HG03442 (cell line): ENCODE data around the gene RGS19.

Experiments
- ATAC-seq: cut with Tn5 transposase; IDR thresholded peaks from one replicate; pipeline ENCODE4 v1.9.1; 2021; ENCODE audit warnings: mild to moderate bottlenecking, moderate library complexity; ENCODE audit not compliant: unreplicated experiment

The RGS19 gene

GRCh38 chr20:64065062-64065973 is 14.0 kb downstream of the RGS19 start:
- ATAC-seq, result no peak

- ATAC-seq, result no peak
Measured at GRCh38 chr20:64064145-64064698, 15.1 kb downstream of the RGS19 start.

GRCh38 chr20:64063389-64064144 is 15.8 kb downstream of the RGS19 start:
- no peak for ATAC-seq

GRCh38 chr20:64062596-64063388 is 16.5 kb downstream of the RGS19 start, which contains the start of gene TCEA2:
TCEA2 (plus strand) TSS chr20:64063198; CDS start chr20:64063313, 115 bp downstream.
- ATAC-seq, result peak; percentile 71

DNA sequence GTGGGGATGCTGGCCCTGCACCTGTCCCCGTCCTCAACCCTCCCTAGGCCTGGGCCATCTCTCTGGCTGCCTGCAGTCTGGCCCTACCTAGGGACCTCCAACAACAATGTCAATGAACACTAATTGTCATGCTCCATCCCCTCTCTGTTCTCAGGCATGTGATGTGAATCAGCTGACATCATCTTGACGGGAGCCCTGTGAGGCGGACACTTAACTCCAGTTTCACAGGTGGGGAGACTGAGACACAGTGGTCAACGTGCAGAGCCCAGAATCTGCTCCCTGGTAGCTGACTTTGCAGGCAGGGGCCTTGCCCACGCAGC is 17.1 kb downstream of the RGS19 start:
- ATAC-seq, result no peak

DNA sequence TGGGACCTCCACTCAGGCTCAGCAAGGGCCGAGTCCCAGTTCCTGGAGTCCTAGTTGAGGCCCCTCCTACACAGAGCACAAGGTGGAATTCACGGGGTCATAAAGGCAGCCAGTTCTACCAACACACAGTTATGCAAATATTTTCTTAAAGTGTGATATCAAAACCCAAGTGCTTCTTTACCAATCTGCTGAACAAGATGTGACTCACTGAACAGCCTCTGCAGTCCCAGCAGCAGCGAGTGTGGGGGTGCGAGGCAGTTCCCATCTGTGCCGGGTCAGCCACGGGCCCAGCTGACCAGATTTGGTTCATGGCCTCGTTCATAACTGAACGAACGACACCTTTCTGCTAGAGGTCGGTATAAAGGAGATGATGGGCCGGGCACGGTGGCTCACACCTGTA is 20.8 kb downstream of the RGS19 start:
- ATAC-seq, result no peak

DNA sequence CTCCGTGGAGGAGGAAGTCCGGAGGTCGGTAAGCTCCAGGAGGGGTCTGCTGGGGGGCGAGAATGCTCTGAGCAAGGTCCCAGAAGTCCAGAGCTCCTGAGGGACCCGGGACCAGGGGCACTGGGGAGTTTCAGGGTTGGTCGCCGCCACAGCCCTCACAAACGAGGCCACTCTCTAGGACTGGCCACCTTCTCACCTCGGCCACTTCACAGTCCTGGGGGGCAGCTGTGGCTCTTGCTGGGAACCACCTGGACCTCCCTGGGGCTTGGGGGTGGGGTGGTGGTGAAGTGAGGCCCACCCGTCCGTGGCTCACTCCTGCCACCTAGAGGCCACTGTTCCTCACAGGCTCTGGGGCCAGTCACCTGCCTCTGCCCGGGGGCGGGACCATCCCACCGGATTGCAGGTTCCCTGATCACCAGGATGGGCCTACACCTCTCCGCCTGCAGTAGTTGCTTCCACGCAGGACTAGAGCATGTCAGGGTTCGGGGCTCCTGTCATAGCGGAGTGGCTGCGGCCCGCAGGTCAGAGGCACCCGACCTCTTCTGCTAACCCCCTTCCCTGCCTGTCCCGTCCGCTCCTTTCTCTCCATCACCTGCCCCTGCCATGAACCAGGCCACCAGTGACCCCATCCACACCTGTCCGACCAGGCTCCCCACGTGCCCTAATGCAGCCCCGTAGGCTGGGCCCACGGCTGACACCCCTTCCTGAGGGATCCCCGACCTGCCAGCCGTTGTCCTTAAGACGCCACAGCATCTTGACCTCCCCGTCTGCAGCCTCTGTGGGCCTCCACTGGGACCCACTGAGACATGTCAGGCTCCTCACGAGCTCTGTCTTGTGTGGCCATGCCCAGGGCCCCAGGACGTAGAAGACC is 21.5 kb downstream of the RGS19 start:
- peak; percentile 38 for ATAC-seq

DNA sequence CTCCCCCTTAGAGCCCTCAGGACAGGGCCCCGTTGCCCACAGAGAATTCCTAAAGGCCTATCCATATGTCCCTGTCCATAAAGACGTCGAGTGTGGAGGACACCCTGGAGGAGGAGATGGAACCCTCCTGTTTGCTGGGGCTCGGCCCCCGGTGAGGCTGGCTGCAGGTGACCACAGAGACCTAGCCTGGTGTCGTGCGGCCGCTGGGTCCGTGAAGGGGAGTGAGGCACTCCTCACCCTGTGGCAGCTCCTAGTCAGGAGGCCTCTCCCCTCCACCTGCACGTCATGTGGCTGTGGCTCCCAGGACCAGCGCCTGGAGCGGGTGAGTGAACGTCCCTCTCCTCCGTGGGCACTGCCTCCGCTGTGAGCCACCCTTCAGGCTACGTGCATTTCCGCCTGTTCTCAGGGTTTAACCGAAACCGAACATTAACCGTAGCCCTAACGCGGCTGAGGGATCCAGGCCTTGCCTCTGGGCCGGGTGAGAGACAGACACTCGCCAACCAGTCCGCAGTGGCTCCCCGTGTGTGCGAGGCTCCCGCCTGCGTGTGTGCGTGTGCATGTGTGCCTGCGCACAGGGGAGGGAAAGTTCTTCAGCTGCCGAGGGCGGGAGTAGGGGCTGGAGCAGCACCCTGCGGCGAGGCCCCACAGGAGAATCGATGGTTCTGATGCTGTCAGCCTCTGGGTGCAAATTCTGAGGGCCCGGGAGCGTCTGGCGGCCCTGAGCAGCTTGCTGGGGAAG is 22.3 kb downstream of the RGS19 start:
- peak; percentile 11 for ATAC-seq

- no peak for ATAC-seq
Measured at GRCh38 chr20:64056639-64056888, 22.8 kb downstream of the RGS19 start.

DNA sequence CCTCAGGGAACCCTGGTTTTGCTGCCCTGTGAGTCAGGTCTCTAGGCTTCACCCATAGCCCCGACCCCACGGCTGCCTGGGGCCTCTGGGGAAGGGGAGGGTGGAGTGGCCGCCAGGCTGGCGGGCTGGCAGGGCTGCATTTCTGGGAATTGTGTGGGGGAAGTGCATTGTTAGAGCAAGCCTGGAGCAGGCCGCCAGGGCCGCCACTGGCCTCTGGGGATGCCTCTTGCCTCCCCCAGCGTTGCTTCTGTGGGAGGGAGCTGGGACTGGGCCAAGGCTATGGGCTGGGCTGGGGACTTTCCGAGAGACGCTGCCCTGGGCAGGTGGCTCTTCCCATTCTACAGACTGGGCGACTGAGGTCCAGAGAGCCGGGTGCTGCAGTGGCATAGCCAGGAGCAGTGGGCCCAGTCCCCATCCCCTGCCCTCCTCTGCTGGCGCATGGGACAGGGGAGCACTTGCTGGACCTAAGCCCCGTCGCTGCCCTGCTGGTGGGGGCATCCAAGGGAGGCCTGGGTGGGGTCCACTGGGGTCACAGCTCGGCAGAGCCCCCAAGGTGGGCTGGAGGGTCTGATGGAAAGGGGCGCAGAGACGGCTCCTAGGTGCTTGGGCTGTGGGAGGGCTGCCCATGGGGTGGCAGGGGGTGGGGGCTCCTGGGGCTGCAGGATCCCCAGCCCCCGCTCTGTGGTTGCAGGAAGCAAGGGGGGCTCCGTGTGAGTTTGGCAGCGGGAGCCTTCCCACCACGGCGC is 23.3 kb downstream of the RGS19 start:
- no peak for ATAC-seq

DNA sequence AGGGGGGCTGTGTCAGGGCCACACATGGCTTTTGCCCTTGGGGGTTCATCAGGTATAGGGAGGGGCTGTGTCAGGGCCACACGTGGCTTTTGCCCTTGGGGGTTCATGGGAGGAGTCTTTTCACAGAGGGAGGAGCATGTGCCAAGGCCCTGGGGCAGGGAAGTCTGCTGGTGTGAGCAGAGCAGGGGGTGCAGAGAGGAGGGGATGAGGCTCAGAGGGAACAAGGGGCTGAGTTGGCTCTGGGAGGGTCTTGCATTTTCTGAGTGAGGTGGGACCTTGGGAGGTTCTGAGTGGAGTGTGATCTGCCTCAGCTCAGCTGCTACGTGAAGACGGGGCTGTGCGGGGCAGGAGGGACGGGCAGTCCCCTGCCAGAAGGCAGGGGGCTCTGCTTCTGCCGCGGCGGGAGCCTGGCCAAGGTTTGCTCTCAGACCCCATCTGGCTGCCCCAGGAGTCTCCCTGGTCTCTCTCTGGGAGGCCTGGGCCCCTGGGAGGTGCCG is 23.9 kb downstream of the RGS19 start:
- ATAC-seq, result no peak

DNA sequence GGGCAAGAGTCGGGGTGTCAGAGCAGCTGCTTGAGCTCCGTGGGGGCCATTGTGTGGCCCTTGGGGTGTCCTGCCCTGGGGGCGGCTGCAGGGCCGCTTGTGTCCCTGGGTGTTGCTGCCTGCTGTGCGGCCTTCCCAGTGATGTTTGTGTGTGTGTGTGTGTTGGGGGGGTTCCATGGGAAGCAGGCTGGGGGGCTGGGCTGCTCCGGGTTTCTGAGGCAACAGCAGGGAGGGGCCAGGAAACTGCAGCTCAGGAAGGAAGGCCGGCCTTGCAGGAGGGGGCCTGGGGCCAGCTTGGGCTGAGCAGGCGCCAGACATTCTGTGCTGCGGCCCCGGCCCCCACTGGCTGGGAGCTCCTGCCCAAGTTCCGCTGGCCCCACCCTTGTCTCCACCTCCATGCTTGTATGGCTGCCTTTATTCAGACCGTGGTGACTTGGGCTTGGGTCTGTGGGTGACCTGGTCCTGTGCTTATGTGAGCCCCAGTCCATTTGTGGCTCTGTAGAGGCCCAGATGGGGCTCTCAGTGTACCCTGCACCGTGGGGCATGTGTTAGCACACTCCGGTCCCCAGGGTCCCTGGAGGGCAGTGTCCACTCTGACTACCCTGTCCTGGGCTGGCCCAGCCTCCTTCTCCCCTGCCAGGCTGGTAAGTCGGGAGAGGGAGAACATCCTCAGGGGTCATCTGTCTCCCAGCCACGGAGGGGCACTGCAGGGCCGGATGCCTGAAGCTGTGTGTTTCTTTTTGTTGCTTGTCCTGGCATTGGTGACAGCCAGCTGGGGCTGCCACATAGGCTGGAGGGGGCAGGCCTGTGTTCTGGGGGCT is 25.3 kb downstream of the RGS19 start:
- ATAC-seq, result no peak

GRCh38 chr20:64052987-64053840 is 26.1 kb downstream of the RGS19 start:
- no peak for ATAC-seq

DNA sequence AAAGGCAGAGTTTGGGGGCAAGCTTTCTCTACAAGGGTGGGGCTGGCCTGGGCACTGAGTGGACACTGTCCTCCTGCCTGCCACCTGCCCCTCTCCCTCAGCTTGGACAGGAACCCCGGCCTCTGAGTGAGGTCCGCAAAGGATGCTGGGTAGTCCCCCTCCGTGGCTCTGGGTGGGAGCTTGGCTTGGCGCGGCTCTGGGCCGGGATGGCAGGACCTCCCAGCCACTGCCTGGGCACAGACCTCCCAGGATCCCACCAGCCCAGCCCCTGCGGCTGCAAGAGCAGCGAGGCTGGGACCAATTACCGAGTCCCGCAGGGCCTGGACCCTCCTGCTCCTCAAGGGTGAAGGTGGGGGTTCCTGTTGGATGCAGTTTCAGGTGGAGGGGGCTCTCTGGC is 27.0 kb downstream of the RGS19 start:
- no peak for ATAC-seq

GRCh38 chr20:64051561-64052325 is 27.6 kb downstream of the RGS19 start:
- ATAC-seq, result no peak

GRCh38 chr20:64051033-64051452 is 28.3 kb downstream of the RGS19 start:
- ATAC-seq, result no peak
